Measurements from ENCODE around the gene NUDT15. TPM values are rescaled to one million over a fixed set of nuclear protein-coding genes. Genes with fewer than 3 reads are reported as not detected.
"Not testable (repeated sequence)": the region's sequence is repeated elsewhere in the genome, so short reads cannot be mapped to it uniquely, and the experiment has no call there.

Gene NUDT15
- polyA plus RNA-seq (2013, experiment 1 of 4): 54.7 TPM
- polyA plus RNA-seq (2013, experiment 2 of 4): 50.9 TPM
- polyA plus RNA-seq (2013, experiment 3 of 4): 41.3 TPM
- polyA plus RNA-seq (2013, experiment 4 of 4): 40.6 TPM

DNA sequence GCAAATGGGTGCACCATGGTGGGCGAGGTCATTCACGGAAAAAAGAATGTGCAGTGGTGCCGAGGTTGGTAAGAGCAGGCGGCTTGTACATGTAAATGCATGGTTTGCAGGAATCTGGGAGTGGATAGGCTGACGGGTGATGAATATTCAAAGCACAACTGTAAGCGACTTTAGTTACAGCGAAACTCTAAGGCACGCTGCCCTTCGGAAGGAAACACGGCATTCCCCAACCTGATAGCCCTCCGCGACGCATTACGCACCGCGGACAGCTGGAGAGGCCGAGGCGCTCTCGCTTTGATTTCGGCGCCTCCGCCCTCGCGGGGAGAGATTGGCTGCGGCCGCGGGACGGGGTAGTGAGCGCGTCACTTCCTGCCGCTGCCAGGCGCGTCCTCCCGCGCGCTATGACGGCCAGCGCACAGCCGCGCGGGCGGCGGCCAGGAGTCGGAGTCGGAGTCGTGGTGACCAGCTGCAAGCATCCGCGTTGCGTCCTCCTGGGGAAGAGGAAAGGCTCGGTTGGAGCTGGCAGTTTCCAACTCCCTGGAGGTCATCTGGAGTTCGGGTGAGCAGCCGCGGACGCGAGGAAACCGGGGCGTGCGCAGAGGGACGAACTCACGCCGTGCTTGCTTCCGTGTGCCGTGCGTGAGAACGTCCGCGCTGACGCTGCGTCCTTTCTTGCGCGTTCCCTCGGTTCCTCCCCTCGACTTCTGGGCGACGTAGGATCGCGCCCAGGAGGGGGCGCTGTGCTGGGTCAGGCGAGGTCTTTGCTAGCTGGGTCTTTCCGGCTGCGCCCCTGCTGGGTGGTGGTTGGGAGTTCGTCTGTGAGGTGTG lies at the start of gene NUDT15:
Gene NUDT15 (plus strand): TSS at position 381 of the 828 bp plus-strand sequence. CDS start 21 bp downstream, at position 402.
- Histone ChIP-seq H3K9me3 (ENCODE audit: control insufficient read depth, low read length) (no peaks in the 10 kb centered on the region), H3K4me3 (ENCODE audit: insufficient read depth, low read depth, low read length) (peak within 1 kb of the TSS; percentile 66), H3K27ac (ENCODE audit: insufficient read depth, low read depth, low read length, poor library complexity, severe bottlenecking) (peak within 1 kb of the TSS; percentile 98), H3K4me1 (ENCODE audit: control insufficient read depth, insufficient read depth, low read length) (no peaks in the 10 kb centered on the region), H3K27me3 (ENCODE audit: control insufficient read depth, insufficient read depth, low read length, poor library complexity, severe bottlenecking) (no peaks in the 10 kb centered on the region), H3K36me3 (ENCODE audit: control insufficient read depth, insufficient read depth, low read length) (no peaks in the 10 kb centered on the region)
- WGBS, 2 experiments: 1% methylated on average over 82 of the region's 82 CpGs

DNA sequence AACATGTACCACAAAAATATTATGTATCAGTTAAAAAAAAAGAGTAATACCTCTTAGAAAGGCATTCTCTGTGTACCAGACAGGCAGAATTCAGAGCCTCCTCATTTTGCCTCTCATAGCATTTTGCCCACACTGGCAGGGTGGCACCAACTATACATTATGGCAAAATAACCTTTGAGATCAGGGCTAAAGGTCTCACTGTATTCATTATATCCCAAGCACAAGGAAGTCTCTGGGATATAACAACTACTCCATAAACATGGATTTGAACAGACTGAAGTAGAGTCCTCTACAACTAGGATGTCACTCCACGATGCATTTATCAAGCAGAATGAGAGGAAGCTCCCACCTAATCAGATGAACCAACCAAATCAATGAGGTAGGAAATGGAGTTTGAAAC lies 47.1 kb upstream of the NUDT15 start:
- no peaks in the 10 kb centered on the region for H3K4me1 ChIP-seq (ENCODE audit: control insufficient read depth, insufficient read depth, low read length)
- 86 to 100% methylated on average over 1 of the region's 1 CpG for WGBS, 2 experiments
- peaks cover 24% of the 10 kb centered on the region for H3K36me3 ChIP-seq (ENCODE audit: control insufficient read depth, insufficient read depth, low read length)
- no peak overlapping the region for H3K4me3 ChIP-seq (ENCODE audit: insufficient read depth, low read depth, low read length)
- no peaks in the 10 kb centered on the region for H3K27me3 ChIP-seq (ENCODE audit: control insufficient read depth, insufficient read depth, low read length, poor library complexity, severe bottlenecking)
- H3K27ac ChIP-seq (ENCODE audit: insufficient read depth, low read depth, low read length, poor library complexity, severe bottlenecking): no peak overlapping the region
- H3K9me3 ChIP-seq (ENCODE audit: control insufficient read depth, low read length): no peaks in the 10 kb centered on the region

DNA sequence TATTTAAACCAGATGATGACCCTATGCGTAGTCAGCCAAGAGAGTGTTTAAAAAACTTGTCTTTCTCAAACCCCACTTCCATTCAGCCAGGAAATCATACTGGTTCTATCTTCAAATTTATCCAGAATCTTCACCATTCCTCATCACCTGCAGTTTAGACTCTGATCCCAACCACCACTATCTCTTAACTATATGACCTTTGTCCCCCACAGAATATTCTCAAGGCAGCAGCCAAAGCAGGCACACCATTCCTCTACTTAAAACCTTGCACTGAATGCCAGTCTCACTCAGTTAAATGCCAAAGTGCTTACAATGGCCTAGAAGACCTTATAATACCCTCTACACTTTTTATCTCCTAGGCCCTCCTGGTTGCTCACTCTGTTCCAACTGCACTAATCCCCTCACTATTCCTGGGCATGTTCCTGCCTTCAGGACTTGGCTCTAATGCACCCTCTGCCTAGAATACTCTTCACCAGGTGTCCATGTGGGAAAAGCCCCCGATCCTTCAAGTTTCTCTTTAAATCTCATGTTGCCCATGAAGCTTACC lies 46.5 kb upstream of the NUDT15 start:
- Histone ChIP-seq H3K4me3 (ENCODE audit: insufficient read depth, low read depth, low read length) (no peak overlapping the region), H3K9me3 (ENCODE audit: control insufficient read depth, low read length) (no peaks in the 10 kb centered on the region), H3K27ac (ENCODE audit: insufficient read depth, low read depth, low read length, poor library complexity, severe bottlenecking) (no peak overlapping the region), H3K36me3 (ENCODE audit: control insufficient read depth, insufficient read depth, low read length) (peaks cover 18% of the 10 kb centered on the region), H3K4me1 (ENCODE audit: control insufficient read depth, insufficient read depth, low read length) (no peaks in the 10 kb centered on the region), H3K27me3 (ENCODE audit: control insufficient read depth, insufficient read depth, low read length, poor library complexity, severe bottlenecking) (no peaks in the 10 kb centered on the region)
- WGBS, 2 experiments: 90 to 95% methylated on average over 2 of the region's 2 CpGs

DNA sequence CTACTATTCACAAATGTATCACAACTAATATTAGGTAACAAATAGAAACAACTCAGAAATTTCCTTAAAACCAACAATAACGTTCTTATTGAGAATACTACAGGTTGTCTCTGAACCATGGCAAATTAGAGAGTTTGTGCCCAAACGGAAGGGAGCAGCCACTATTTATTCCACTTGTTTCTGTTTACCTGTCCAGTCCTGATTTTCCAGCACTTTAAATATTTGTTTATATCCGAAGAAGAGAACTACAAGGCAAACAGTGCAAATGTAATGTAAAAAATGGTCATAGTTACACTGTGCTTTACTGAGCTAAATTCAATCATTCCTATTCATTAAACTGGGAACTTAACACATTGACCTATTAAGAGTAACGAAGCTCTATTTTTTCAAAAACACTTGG lies 45.7 kb upstream of the NUDT15 start:
- H3K27me3 ChIP-seq (ENCODE audit: control insufficient read depth, insufficient read depth, low read length, poor library complexity, severe bottlenecking): no peaks in the 10 kb centered on the region
- no peak overlapping the region for H3K27ac ChIP-seq (ENCODE audit: insufficient read depth, low read depth, low read length, poor library complexity, severe bottlenecking)
- no peaks in the 10 kb centered on the region for H3K9me3 ChIP-seq (ENCODE audit: control insufficient read depth, low read length)
- WGBS, 2 experiments: 90 to 95% methylated on average over 4 of the region's 4 CpGs
- no peaks in the 10 kb centered on the region for H3K4me1 ChIP-seq (ENCODE audit: control insufficient read depth, insufficient read depth, low read length)
- no peak overlapping the region for H3K4me3 ChIP-seq (ENCODE audit: insufficient read depth, low read depth, low read length)
- H3K36me3 ChIP-seq (ENCODE audit: control insufficient read depth, insufficient read depth, low read length): peaks cover 10% of the 10 kb centered on the region

DNA sequence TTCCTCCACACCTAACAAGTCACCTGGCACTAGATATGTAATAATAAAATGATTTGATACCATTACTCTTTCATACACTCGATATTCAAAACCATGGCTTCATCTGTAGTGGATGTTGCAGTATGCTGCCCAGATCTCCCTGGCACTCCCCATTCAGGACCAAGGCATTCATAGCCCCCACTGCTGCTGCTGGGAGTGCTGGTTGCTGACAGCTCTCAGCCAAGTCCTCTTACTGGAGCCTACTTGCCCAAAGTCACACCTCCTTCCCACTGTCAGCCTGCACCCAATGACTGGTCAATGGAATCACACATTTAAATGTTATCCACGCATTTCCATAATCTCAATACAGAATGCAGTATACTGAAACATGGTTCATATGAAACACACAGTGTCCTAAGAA lies 40.1 kb upstream of the NUDT15 start:
- Histone ChIP-seq H3K36me3 (ENCODE audit: control insufficient read depth, insufficient read depth, low read length) (no peaks in the 10 kb centered on the region), H3K9me3 (ENCODE audit: control insufficient read depth, low read length) (no peaks in the 10 kb centered on the region), H3K4me3 (ENCODE audit: insufficient read depth, low read depth, low read length) (no peak overlapping the region), H3K4me1 (ENCODE audit: control insufficient read depth, insufficient read depth, low read length) (peaks cover 4% of the 10 kb centered on the region), H3K27ac (ENCODE audit: insufficient read depth, low read depth, low read length, poor library complexity, severe bottlenecking) (no peak overlapping the region), H3K27me3 (ENCODE audit: control insufficient read depth, insufficient read depth, low read length, poor library complexity, severe bottlenecking) (no peaks in the 10 kb centered on the region)
- WGBS, 2 experiments: 97 to 98% methylated on average over 2 of the region's 2 CpGs

DNA sequence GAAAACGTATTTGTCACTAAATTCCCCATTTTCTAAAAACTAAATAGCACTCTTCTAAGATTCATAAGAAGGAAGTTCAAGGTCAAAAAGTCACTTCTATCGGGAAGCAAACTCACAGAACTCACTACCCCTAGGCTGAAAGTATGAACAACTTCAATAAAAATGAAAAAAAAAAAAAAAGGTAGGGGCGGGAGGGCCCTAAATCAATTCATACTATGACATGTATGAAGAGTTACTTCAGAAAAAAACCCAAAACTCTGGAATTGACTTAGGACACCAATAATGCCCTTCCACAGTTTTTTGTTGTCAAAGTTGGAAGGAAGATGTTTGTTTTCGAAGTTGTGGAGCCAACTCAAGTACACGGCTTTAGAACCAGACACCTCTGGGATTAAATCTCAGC lies 37.6 kb upstream of the NUDT15 start:
- WGBS, 2 experiments: 80 to 86% methylated on average over 4 of the region's 5 CpGs
- Histone ChIP-seq H3K27ac (ENCODE audit: insufficient read depth, low read depth, low read length, poor library complexity, severe bottlenecking) (no peak overlapping the region), H3K27me3 (ENCODE audit: control insufficient read depth, insufficient read depth, low read length, poor library complexity, severe bottlenecking) (no peaks in the 10 kb centered on the region), H3K4me1 (ENCODE audit: control insufficient read depth, insufficient read depth, low read length) (peaks cover 6% of the 10 kb centered on the region), H3K9me3 (ENCODE audit: control insufficient read depth, low read length) (no peaks in the 10 kb centered on the region), H3K4me3 (ENCODE audit: insufficient read depth, low read depth, low read length) (peak overlapping the region; percentile 99), H3K36me3 (ENCODE audit: control insufficient read depth, insufficient read depth, low read length) (no peaks in the 10 kb centered on the region)

DNA sequence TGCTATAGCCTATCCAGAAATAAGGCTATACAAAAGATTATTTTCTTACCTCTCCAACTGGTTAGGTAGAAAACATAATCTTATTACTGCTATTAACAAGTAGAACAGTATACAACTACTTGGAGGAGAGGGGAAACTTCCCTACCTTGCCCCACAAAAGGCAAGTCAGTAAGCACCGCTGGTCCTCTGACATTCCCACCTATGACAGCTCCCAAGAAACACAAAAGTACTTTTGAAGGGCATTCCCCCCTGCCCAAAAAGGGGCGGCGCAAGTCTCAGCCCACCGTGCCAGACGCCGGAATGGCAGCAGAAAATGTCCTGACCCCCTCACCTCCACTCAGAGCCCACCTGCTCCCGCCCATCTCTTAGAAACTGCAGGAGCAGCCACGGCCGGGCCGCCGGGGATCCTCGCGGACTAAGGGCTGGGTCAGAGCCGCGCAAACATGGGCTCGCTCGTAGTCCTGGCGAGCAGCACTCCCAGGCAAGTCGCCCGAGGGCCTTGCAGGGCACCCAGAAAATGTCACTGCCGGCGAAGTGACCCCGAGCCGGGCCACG lies 36.9 kb upstream of the NUDT15 start:
- H3K9me3 ChIP-seq (ENCODE audit: control insufficient read depth, low read length): no peaks in the 10 kb centered on the region
- peak overlapping the region; percentile 99 for H3K4me3 ChIP-seq (ENCODE audit: insufficient read depth, low read depth, low read length)
- peak overlapping the region; percentile 60 for H3K27ac ChIP-seq (ENCODE audit: insufficient read depth, low read depth, low read length, poor library complexity, severe bottlenecking)
- H3K27me3 ChIP-seq (ENCODE audit: control insufficient read depth, insufficient read depth, low read length, poor library complexity, severe bottlenecking): no peaks in the 10 kb centered on the region
- 0% methylated on average over 25 of the region's 25 CpGs for WGBS, 2 experiments
- H3K4me1 ChIP-seq (ENCODE audit: control insufficient read depth, insufficient read depth, low read length): peaks cover 6% of the 10 kb centered on the region
- no peaks in the 10 kb centered on the region for H3K36me3 ChIP-seq (ENCODE audit: control insufficient read depth, insufficient read depth, low read length)

DNA sequence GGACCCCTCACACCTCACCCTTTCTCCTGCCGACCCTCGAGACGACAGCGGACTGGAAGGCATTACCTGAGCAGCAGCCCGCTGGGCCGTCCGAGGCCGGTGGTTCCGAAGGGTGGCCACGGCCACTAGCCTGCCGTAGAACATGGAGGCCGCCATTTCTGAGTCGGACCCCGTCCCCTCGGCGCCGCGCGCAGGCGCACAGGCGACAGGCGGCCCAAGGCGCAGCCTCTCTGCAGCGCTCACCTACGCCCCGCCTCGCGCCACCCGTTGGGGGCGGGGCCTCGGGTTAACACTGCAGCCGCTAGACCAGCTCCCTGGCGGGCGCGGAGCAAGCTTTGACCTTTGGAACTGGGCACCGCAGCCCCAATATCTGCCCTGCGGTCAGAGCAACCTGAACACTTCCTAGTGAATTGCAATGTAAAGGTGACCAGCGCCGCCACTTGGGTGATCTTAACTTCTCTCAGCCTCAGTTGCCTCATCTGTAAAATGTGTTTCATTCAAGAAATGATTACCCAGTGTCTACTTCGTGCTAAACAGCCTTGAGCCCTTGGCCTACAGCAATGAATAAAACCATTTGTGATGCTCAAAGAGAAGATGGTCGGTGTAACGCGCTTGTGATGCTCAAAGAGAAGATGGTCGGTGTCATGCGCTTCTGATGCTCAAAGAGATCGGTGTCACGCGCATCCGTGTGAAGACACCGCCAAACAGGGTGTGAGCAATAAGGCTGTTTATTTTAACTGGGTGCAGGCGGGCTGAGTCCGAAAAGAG lies 36.2 kb upstream of the NUDT15 start, which contains the start of gene SUCLA2:
Gene SUCLA2 (minus strand): TSS at position 160 of the 768 bp plus-strand sequence. CDS start 4 bp downstream, at position 156.
- Histone ChIP-seq H3K36me3 (ENCODE audit: control insufficient read depth, insufficient read depth, low read length) (no peaks in the 10 kb centered on the region), H3K9me3 (ENCODE audit: control insufficient read depth, low read length) (no peaks in the 10 kb centered on the region), H3K27ac (ENCODE audit: insufficient read depth, low read depth, low read length, poor library complexity, severe bottlenecking) (peak within 1 kb of the TSS; percentile 60), H3K27me3 (ENCODE audit: control insufficient read depth, insufficient read depth, low read length, poor library complexity, severe bottlenecking) (no peaks in the 10 kb centered on the region), H3K4me1 (ENCODE audit: control insufficient read depth, insufficient read depth, low read length) (peaks cover 6% of the 10 kb centered on the region), H3K4me3 (ENCODE audit: insufficient read depth, low read depth, low read length) (peak within 1 kb of the TSS; percentile 99)
- WGBS, 2 experiments: 4% methylated on average over 52 of the region's 52 CpGs

DNA sequence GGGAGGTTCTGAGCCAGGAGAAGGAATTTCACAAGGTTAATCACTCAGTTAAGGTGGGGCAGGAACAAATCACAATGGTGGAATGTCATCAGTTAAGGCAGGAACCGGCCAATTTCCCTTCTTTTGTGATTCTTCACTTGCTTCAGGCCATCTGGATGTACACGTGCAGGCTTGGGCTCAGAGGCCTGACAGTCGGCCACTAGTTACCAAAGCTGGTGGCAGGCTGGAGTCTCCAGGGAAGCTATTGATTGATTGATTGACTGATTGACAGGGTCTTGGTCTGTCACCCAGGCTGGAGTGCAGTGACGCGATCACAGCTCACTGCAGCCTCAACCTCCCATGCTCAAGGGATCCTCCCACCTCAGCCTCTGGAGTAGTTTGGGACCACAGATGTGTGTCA lies 35.5 kb upstream of the NUDT15 start:
- H3K27me3 ChIP-seq (ENCODE audit: control insufficient read depth, insufficient read depth, low read length, poor library complexity, severe bottlenecking); H3K27ac ChIP-seq (ENCODE audit: insufficient read depth, low read depth, low read length, poor library complexity, severe bottlenecking); H3K9me3 ChIP-seq (ENCODE audit: control insufficient read depth, low read length); H3K36me3 ChIP-seq (ENCODE audit: control insufficient read depth, insufficient read depth, low read length); H3K4me1 ChIP-seq (ENCODE audit: control insufficient read depth, insufficient read depth, low read length): not testable (repeated sequence)
- H3K4me3 ChIP-seq (ENCODE audit: insufficient read depth, low read depth, low read length): peak overlapping the region; percentile 99
- 30 to 37% methylated on average over 5 of the region's 5 CpGs for WGBS, 2 experiments
